Nephron (organoid): ENCODE results near the gene COX7A2L.
A peak's percentile ranks its signal among the peaks of the same experiment; 100 is the strongest.

Experiments used
- H3K27ac Mint-ChIP-seq, 3 experiments: 2 replicates each; pipeline ENCODE4 v1.8.0; 2020; ENCODE audit warnings: mixed read lengths in 3 of 3, mild to moderate bottlenecking in 2 of 3, moderate library complexity in 1 of 3
- H3K27me3 Mint-ChIP-seq: 2 replicates; pipeline ENCODE4 v1.8.0; 2021; ENCODE audit warnings: low read depth, mild to moderate bottlenecking, moderate library complexity, mixed read lengths
- H3K36me3 Mint-ChIP-seq: 2 replicates; pipeline ENCODE4 v1.8.0; 2020; ENCODE audit warnings: low read depth, mixed read lengths
- H3K4me1 Mint-ChIP-seq: 2 replicates; pipeline ENCODE4 v1.8.0; 2020; ENCODE audit warnings: mixed read lengths
- H3K4me3 Mint-ChIP-seq, 3 experiments: 2 replicates each; pipeline ENCODE4 v1.8.0; 2020; ENCODE audit warnings: mild to moderate bottlenecking in 3 of 3, mixed read lengths in 3 of 3, moderate library complexity in 2 of 3
- H3K9me3 Mint-ChIP-seq: 2 replicates; pipeline ENCODE4 v1.8.0; 2020; ENCODE audit warnings: mixed read lengths
- TF ChIP-seq, protein P1 (sequence below), 3 experiments: fragments of 200-600 bp; sonication (generic); IDR thresholded peaks; one replicate each; pipeline ENCODE4 v1.5.0; 2021; ENCODE audit warnings: antibody characterized with exemption in 3 of 3; ENCODE audit not compliant: unreplicated experiment in 3 of 3

COX7A2L gene

DNA sequence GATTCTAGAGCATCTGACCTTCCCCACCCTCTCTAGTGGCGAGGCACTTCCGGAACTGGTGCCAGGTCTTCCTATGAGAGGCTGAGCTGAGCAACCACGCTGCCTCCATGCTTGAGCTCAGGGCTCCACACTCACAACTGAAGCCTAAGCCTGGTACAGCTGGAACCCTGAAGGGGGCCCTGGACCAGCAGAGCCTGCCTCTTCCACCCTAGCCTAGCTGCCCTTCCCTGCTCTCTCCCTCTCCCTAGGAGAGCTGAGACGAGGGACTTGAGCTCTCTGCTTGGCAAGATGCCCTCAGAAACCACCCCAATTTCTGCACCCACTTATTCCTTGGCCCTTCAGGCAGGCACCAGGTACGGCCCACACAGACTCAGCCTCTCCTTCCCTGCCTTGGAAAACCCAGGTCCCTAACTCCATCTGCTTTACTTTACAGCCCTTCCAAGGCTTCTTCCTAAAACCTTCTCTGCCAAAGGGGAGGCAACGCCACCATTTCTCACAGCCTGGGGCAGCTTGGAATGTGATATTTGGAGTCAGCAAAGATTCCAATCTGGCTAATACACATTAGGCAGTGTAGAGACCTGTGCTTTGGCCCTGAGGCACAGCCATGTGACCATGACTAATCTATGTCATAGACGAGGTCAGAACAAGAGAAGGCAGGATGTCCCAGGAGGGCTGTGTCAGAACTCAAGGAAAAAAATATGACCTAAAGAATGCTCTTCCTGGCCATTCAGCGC lies 18.8 kb downstream of the COX7A2L start:
- TF ChIP-seq, protein P1, sequence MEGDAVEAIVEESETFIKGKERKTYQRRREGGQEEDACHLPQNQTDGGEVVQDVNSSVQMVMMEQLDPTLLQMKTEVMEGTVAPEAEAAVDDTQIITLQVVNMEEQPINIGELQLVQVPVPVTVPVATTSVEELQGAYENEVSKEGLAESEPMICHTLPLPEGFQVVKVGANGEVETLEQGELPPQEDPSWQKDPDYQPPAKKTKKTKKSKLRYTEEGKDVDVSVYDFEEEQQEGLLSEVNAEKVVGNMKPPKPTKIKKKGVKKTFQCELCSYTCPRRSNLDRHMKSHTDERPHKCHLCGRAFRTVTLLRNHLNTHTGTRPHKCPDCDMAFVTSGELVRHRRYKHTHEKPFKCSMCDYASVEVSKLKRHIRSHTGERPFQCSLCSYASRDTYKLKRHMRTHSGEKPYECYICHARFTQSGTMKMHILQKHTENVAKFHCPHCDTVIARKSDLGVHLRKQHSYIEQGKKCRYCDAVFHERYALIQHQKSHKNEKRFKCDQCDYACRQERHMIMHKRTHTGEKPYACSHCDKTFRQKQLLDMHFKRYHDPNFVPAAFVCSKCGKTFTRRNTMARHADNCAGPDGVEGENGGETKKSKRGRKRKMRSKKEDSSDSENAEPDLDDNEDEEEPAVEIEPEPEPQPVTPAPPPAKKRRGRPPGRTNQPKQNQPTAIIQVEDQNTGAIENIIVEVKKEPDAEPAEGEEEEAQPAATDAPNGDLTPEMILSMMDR (IDR thresholded peaks at IDR 0.05; ENCODE audit: unreplicated experiment in 3 of 3), result no peak
- Mint-ChIP-seq H3K4me3 (peak overlapping the region in 1 of 3 experiments; percentile 3), H3K9me3 (no peaks in the 10 kb centered on the region), H3K27ac (peak overlapping the region; percentile 37 to 92 (median 89)), H3K36me3 (peaks cover 64% of the 10 kb centered on the region), H3K4me1 (peaks cover 29% of the 10 kb centered on the region), H3K27me3 (no peaks in the 10 kb centered on the region)

DNA sequence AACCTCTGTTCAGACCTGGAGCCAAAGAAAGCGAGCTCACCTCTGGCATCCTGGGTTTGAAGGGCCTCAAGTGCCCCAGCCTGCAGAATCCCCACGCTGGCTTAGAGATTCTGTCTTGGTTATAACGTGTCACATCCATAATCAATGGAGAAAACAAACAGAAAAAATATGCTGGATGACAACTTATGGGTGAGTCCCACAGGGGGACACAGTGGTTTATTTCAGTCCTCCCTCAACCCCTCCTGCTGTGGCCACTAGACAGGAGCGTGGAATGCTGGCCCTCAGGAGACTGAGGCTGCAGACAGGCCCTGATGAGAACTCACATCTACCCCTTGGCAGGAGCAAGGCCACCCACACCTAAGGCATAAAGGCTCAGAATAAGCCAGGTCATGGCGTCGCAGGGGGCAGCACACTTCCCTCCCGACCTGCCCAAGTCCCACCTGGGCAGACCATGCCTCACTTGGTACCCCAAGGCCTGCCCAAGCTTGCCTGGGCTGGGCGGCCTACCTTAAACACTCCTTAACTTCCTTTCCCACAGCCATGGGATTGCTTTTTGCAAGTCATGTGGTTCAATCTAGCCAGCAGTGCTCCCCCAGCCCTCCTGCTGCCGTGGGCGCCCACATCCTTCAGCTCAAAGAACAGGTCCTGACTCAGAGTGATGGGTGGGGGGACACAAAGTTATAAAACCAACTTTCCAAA lies 19.9 kb downstream of the COX7A2L start:
- H3K36me3 Mint-ChIP-seq, result peaks cover 70% of the 10 kb centered on the region
- H3K4me3 Mint-ChIP-seq, result no peak overlapping the region
- no peaks in the 10 kb centered on the region for H3K9me3 Mint-ChIP-seq
- peak overlapping the region in 1 of 3 experiments; percentile 92 for H3K27ac Mint-ChIP-seq
- TF ChIP-seq, protein P1 (IDR thresholded peaks at IDR 0.05; ENCODE audit: unreplicated experiment in 3 of 3), result no peak
- H3K27me3 Mint-ChIP-seq, result no peaks in the 10 kb centered on the region
- H3K4me1 Mint-ChIP-seq, result peaks cover 29% of the 10 kb centered on the region

DNA sequence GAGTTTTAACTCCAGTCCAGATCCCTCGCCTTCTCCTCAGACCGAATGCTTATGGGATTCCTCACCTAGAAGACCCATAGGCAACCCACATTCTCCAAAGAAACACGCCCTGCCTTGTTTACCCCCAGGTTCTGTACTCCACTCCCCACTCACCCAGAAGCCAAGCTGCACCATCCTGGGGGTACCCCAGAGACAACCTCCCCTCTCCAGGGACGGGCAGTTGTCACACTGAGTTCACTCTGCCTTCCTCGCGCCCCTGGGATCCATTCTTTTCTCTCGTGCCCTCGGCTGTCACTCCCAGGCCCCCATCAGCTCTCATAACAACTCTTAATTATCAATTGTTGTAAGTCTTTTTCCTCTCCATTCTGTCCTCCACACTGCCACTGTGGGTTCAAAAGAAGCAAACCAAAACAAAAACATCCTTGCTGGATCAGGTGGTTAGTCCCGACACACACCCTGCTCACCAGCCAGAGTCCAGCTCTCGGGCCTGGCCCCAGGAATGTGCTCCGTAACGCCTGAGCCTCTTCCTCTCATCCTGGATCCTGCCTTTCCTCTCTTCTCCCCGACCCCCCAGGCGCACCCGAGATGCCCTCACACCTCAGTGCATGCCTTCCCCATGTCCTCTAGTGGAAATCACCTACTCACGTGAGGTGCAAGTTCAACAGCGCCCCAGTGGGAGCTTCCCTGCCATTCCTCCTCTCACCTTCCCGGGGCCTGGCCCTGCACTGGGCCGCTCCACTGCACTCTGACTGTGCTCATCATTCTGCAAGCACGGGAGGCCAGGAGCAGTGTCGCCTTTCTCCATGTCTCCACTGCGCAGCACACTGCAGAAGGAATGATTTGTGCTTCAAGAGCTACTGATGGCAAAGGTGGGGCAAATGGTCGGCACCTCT lies 20.7 kb downstream of the COX7A2L start:
- Mint-ChIP-seq H3K9me3 (no peaks in the 10 kb centered on the region), H3K27ac (peak overlapping the region; percentile 34 to 63 (median 45)), H3K4me1 (peaks cover 26% of the 10 kb centered on the region), H3K36me3 (peaks cover 70% of the 10 kb centered on the region), H3K4me3 (no peak overlapping the region), H3K27me3 (no peaks in the 10 kb centered on the region)
- TF ChIP-seq, protein P1 (IDR thresholded peaks at IDR 0.05; ENCODE audit: unreplicated experiment in 3 of 3), result no peak

DNA sequence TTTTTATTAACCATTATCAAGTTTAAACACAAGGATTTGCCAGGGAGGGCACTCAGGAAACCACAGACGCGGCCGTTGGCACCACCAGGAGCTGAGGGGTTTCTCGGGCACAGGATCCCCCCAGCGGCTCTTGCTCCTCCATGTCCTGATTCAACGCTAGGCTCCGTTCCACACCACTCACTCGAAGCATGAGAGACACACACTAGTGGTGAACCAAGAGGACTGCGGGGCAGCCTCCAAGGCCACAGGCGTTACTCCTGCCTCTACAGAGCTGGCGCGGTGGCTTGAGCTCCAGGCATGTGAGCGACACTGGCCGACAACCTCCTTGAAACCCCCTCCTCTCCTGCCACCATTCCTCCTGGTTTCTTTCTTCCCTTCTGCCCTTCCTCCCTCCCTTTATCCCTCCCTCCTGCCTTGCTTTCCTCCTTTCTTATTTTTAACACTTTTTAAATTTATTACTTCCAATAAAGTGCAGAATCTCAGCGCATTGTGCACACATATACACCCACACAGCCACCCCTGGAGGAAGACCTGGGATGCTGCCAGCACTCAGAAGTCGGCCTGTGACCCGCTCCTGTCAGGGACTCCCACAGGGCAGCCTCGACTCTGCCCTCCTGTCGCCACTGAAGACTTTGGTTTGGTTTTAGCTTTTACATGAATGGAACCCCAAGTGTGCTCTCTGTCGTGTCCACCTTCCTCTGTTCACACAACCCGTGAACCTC lies 21.7 kb downstream of the COX7A2L start:
- Mint-ChIP-seq H3K27me3 (no peaks in the 10 kb centered on the region), H3K4me3 (no peak overlapping the region), H3K27ac (peak overlapping the region; percentile 34 to 63 (median 45)), H3K4me1 (peaks cover 26% of the 10 kb centered on the region), H3K36me3 (peaks cover 72% of the 10 kb centered on the region), H3K9me3 (no peaks in the 10 kb centered on the region)
- TF ChIP-seq, protein P1 (IDR thresholded peaks at IDR 0.05; ENCODE audit: unreplicated experiment in 3 of 3), result no peak

DNA sequence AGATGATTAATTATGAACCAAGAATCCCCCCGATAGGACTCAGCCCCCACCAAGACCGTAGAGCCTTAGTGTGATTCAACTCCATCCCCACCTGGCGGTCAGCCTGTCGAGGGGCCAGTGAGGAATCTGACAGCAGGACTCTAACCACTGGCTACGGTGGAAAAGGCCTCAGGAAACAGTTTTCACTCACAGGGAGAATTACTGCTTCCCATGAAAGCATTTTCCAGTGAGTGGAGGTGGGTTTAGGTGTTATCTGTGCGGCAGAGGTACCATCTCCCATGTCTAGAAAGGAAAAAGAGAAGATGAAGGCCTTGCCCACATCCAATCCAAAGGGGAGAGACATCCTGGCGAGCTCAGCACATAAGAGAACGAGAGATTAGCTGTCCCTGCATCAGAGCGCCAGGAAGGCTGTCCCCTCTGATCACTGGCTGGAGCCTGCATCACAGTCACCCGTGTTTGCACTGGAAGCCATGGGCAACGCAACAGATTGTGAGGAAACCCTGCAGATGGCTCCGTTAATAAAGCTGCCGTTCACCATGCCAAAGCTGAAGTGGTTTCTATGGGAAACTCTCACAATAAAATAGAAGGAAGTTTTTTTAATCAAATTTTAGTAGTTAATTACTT lies 22.3 kb downstream of the COX7A2L start:
- Mint-ChIP-seq H3K27ac (peak overlapping the region in 2 of 3 experiments; percentile 41 to 51), H3K4me1 (peaks cover 26% of the 10 kb centered on the region), H3K4me3 (no peak overlapping the region), H3K27me3 (no peaks in the 10 kb centered on the region), H3K36me3 (peaks cover 75% of the 10 kb centered on the region), H3K9me3 (no peaks in the 10 kb centered on the region)
- TF ChIP-seq, protein P1 (IDR thresholded peaks at IDR 0.05; ENCODE audit: unreplicated experiment in 3 of 3), result no peak
